ENCODE measurements around the gene CACNA1E.

DNA sequence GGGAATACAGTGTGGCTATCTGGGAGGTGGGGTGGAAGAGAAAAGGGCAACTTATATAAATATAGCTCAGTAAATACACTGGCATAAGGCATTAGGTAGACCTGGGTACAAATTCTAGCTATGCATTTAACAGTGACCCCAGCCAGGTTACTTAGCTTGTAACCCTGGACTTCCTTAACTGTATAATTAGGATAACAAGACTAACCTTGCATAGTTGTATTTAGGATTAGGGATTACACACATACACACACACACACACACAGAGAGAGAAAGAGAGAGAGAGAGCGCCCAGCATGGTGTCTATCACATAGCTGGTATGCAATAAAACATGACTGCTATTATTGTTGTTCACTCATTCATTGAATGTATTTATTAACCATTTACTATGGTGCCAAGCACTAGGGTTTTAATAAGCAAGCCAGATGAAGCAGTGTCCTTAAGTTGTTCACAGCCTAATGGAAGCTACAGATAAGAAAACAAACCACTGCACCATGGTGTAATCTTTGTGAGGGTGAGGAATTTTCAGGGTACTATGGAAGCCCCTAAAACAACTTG is 326.8 kb downstream of the CACNA1E start:
- TF ChIP-seq, protein P1, sequence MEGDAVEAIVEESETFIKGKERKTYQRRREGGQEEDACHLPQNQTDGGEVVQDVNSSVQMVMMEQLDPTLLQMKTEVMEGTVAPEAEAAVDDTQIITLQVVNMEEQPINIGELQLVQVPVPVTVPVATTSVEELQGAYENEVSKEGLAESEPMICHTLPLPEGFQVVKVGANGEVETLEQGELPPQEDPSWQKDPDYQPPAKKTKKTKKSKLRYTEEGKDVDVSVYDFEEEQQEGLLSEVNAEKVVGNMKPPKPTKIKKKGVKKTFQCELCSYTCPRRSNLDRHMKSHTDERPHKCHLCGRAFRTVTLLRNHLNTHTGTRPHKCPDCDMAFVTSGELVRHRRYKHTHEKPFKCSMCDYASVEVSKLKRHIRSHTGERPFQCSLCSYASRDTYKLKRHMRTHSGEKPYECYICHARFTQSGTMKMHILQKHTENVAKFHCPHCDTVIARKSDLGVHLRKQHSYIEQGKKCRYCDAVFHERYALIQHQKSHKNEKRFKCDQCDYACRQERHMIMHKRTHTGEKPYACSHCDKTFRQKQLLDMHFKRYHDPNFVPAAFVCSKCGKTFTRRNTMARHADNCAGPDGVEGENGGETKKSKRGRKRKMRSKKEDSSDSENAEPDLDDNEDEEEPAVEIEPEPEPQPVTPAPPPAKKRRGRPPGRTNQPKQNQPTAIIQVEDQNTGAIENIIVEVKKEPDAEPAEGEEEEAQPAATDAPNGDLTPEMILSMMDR (conservative IDR thresholded peaks at IDR 0.05; ENCODE audit: low read length): no peak
- no peak for TF ChIP-seq EZH2phosphoT487 (IDR thresholded peaks at IDR 0.05; ENCODE audit: borderline replicate concordance)

All from Loucy (cell line).